ENCODE results near the gene SPTBN1. TPM values are rescaled to one million over a fixed set of nuclear protein-coding genes. Genes with fewer than 3 reads are reported as not detected.

The SPTBN1 gene
- total RNA-seq, 1 donor from 2014 or later = 601 TPM

GRCh38 chr2:54657664-54658083, 201.5 kb downstream of the SPTBN1 start:
- no peaks in the 10 kb centered on the region for H3K27me3 ChIP-seq (ENCODE audit: low read depth)
- no peaks in the 10 kb centered on the region for H3K9me3 ChIP-seq
- H3K4me1 ChIP-seq = peaks cover 6% of the 10 kb centered on the region
- DNase-seq (peak; percentile 63), ATAC-seq (peak; percentile 80 to 87)
- peaks cover 100% of the 10 kb centered on the region for H3K36me3 ChIP-seq
- intact Hi-C loops (cut with DNase I) = no loop called here
- no peak overlapping the region for H3K4me3 ChIP-seq
- no peak overlapping the region for H3K27ac ChIP-seq
- TF ChIP-seq CTCF (IDR thresholded peaks at IDR 0.05) = peak; percentile 58

DNA sequence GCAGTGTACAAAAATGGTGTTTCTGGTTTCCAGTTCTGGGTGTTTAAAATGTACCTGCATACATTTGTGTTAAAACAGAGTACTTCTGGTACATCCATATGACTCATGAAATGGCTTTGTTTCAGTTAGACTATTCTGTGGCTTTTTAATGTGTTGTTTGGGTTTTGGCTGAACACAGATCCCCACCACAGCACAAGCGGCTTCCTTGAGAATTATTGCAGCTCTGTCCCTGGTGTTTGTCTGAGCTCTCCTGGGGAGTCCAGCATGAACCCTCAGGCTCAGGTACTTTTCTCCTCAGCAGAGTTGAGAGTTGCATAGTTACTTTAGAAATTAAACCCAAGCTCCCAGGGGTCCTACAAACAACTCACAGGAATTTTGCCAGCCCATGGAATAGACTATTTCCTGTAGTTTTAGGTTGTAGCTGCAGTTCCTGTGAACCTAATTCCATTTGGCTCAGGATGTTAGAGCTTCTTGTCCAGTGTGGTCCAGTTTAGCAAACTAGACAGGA, 202.5 kb downstream of the SPTBN1 start:
- intact Hi-C loops (cut with DNase I) = no loop called here
- no peak for TF ChIP-seq CTCF (IDR thresholded peaks at IDR 0.05)
- Histone ChIP-seq H3K27ac (peak overlapping the region; percentile 1), H3K9me3 (no peaks in the 10 kb centered on the region), H3K27me3 (ENCODE audit: low read depth) (no peaks in the 10 kb centered on the region), H3K4me3 (no peak overlapping the region), H3K36me3 (peaks cover 100% of the 10 kb centered on the region), H3K4me1 (peaks cover 6% of the 10 kb centered on the region)
- ATAC-seq = no peak
- no peak for DNase-seq

- ATAC-seq (no peak), DNase-seq (no peak)
- Histone ChIP-seq H3K4me3 (no peak overlapping the region), H3K36me3 (peaks cover 100% of the 10 kb centered on the region), H3K9me3 (no peaks in the 10 kb centered on the region), H3K27ac (no peak overlapping the region), H3K27me3 (ENCODE audit: low read depth) (no peaks in the 10 kb centered on the region), H3K4me1 (peaks cover 7% of the 10 kb centered on the region)
- TF ChIP-seq CTCF (IDR thresholded peaks at IDR 0.05) = no peak
- intact Hi-C loops (cut with DNase I) = no loop called here
These were observed 203.4 kb downstream of the SPTBN1 start for GRCh38 chr2:54659527-54659926.

DNA sequence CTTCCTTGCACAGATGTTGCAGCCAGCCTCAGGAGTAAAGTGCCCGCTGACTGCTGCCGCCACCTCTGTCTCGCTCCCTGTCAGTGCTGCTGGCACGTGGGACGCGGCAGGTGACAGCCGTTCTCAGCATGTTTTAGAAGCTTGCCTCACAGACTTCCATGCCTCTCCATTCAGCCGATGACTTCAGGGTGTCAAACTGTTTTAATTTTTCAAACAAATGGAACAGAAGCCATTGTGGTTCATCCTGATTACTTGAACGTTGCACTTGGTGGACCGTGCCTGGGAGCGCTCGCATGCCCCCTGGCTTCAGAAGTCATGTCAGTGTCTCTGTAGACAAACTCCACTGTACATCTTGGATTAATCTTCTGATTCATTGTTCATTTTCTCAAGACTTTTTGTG, 204.6 kb downstream of the SPTBN1 start:
- no peak overlapping the region for H3K27ac ChIP-seq
- no peak for DNase-seq
- intact Hi-C loops (cut with DNase I) = no loop called here

DNA sequence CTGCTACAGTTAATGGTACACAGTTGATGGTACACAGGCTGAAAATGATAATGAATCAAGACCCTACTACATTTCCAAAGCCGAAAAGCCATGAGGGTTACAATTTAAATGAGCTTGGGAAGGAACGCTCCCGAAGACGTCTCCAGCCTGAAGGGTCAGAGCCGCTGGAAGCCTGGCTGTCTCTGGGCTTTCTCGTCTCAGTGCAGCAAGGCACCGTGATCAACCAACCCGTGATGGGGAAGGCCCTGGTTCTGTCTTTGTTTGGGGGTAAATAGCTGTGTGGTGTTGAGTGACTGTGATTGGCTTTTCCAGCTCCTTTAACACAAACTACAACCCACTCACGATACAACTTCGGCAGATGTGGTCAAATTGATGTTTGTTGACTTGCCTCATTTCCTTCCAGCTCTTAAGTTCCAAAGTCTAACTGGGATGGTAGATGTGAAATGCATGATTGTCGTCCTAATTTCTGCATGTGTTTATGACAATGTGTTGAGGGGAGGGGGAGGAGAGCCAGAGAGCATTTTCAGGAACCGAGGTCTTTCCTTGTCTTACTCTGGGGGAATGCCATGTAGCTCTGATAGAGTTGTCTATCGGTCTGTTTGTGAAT, 207.4 kb downstream of the SPTBN1 start:
- Histone ChIP-seq H3K9me3 (no peaks in the 10 kb centered on the region), H3K4me3 (no peak overlapping the region), H3K27me3 (ENCODE audit: low read depth) (no peaks in the 10 kb centered on the region), H3K36me3 (peaks cover 96% of the 10 kb centered on the region), H3K4me1 (peaks cover 35% of the 10 kb centered on the region), H3K27ac (no peak overlapping the region)
- intact Hi-C loops (cut with DNase I) = no loop called here
- TF ChIP-seq CTCF (IDR thresholded peaks at IDR 0.05) = no peak
- DNase-seq (no peak), ATAC-seq (no peak)

More for the DNA sequence above, 204.6 kb downstream of the SPTBN1 start:
- ATAC-seq = no peak
- Histone ChIP-seq H3K9me3 (no peaks in the 10 kb centered on the region), H3K36me3 (peaks cover 100% of the 10 kb centered on the region), H3K27me3 (ENCODE audit: low read depth) (no peaks in the 10 kb centered on the region), H3K4me3 (no peak overlapping the region), H3K4me1 (peaks cover 19% of the 10 kb centered on the region)
- TF ChIP-seq CTCF (IDR thresholded peaks at IDR 0.05) = no peak
